ENCODE measurements around the gene RXFP2.

RXFP2 gene

DNA sequence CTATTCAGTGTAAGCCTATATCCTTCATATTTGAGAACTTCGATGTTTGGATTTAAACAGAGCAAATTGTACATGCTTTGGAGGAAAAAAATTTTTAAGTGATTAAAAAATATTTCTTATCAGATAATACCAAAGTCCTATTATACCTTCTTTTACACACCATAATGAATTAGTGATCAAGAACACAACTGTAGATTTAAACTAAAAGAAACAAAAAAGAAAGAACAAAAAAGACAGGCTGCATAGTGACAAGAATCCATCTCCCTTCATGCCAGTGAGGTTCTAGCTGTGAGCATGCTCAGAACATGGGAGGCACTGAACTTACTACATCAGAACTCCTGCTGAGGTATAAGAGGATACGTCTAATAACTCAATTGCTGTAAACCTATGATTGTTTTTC is at the start of gene RXFP2:
TSS of gene RXFP2 (plus strand) at position 301 of the 400 bp plus-strand sequence. CDS start at position 388, 87 bp downstream.
- DNase-seq, result no peak

- DNase-seq, result no peak
Measured at GRCh38 chr13:31697290-31697689, 42.0 kb upstream of the RXFP2 start.

DNA sequence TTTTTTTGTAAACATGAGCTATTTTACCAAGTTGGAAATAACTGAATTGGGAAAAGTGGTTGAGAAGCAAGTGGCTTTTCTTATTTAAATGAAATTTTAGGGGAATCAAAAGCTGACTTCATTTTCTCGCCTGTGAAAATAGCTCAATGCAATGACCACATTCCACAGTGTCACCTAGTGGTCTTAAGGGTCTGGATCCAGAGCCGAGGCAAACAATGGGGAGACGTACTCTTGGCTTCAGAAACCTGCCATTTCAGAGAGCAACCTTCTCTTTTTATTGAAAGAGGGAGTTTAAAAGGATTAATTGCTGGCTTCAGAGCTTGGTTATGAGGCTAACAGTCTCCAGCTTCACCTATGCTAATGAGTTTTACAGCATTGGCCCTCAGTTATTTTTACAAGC is 39.7 kb upstream of the RXFP2 start:
- no peak for DNase-seq

GRCh38 chr13:31703780-31704179 is 35.5 kb upstream of the RXFP2 start:
- DNase-seq, result no peak

GRCh38 chr13:31706105-31706504 is 33.2 kb upstream of the RXFP2 start:
- no peak for DNase-seq

- DNase-seq, result no peak
Measured at GRCh38 chr13:31717583-31717982, 21.7 kb upstream of the RXFP2 start.

DNA sequence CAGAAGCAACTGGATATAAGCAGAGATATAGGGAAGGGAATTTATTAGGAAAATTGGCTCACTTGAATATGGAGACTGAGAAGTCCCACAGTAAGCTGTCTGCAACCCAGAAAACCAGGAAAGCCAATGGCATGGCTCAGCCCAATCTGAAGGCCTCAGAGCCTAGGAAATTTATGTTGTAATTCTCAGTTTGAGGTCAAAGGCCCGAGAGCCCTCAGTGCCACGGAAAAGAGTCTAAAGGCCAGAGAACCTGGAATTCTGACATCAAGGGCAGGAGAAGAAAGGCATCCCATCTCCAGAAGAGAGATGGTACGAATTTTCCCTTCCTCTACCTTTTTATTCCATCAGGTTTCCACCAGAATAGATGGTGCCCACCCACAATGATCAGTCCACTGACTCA is 20.1 kb upstream of the RXFP2 start:
- DNase-seq, result no peak

GRCh38 chr13:31722673-31723072 is 16.7 kb upstream of the RXFP2 start:
- DNase-seq, result no peak

GRCh38 chr13:31725841-31726240 is 13.5 kb upstream of the RXFP2 start:
- peak; percentile 67 for DNase-seq

DNA sequence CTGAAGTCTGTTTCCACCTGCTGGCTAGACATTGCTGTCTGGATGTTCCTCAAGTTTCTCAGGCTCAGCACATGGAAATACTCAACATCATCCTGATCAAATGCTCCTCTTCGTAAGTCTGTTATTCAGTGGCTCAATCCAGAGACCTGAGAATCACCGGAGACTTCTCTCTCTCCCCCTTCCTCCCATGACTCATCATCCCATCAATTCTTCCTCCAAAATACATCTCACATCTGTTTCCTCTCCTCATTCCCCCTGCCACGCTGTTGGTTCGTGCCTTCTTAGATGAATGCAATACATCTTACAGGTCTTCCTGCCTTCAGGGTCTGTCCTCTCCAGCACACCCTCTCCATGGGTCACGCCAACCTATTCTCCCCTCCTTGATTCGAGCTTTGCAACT is 7.4 kb upstream of the RXFP2 start:
- DNase-seq, result no peak

DNA sequence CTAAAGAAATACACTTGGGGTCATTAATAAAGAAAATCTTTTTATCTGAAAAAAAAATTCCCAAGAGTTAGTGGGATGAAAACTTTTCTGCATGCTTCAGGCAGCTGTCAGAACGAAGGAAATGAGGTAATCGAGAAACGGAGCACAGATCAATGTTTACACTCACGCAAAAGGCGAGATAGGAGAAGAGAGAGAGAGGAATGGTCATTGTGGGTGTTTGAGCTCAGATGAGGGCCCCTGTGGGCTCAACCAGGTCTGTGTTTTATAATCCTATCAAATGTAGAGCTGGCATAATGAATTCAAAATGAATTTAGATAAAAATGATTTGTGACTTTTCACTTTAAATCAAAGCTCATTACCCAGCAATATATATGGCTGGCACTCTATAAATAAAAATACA is 6.3 kb upstream of the RXFP2 start:
- DNase-seq, result no peak

GRCh38 chr13:31733647-31734046 is 5.7 kb upstream of the RXFP2 start:
- no peak for DNase-seq

DNA sequence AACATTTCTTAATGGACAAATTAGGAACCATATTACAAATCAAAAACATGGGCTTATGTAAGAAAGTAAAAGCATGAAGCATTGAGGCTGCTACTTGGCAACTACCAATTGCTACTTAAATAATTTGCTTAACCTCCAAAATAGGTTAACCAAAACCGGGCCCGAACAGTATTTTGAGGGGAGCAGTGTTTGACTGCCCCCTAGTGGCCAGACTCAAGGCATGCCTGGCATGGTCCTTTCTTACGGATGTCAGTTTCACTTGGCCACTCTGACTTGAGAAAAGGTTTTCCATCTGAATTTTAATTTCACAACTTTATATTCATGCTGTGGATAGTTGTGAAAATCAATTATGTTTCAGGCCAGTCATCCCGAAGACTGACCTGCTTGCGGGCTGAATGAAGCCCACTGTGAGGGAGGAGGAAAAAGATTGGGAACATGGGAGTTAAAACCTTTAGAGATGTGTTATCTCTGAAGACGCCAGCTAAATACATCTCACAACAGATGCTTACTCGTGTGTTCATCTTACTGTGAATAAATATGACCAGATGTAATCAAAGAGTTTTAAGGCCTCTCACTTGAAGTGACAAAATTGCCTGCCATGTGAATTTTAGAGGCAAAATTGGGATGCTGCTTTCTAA is 2.9 kb downstream of the RXFP2 start:
- peak; percentile 58 for DNase-seq

- no peak for DNase-seq
Measured at GRCh38 chr13:31747291-31747690, 8.0 kb downstream of the RXFP2 start.

DNA sequence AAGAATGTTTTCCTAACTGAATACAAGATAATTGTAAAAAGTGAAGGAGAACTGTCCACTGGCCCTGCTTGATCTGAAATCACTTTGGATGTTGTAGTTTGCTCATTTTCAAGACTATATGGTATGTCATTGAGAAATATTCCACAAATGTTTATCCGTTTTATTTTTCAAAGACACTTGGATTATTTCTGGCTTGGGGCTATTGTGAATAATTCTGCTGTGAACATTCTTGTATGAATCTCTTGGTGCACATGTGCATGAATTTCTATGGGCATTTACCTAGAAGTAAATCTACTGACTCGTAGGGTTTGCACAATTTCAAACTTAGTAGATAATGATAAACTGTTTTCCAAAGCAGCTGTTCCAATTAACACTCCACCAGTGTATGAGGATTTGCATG is 8.6 kb downstream of the RXFP2 start:
- no peak for DNase-seq

DNA sequence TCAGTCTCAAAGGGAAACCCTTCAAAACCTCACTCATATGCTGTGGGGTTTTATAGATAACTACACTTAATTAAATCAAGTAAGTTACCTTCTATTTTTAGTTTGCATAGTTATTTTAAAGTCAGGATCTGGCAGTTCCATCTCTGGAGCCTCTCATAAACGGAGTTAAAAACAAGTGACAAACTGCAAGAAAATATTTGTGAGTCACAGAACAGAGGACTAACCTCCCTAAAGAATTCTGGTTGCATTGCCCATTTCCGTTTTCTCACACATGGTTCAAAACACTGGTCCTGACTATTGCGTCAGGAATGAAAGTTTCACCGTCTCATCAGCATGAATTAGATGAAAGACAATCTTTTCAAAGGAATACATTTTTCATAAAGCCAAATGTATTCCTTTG is 10.6 kb downstream of the RXFP2 start:
- peak; percentile 97 for DNase-seq

GRCh38 chr13:31755211-31755610 is 15.9 kb downstream of the RXFP2 start:
- no peak for DNase-seq

DNA sequence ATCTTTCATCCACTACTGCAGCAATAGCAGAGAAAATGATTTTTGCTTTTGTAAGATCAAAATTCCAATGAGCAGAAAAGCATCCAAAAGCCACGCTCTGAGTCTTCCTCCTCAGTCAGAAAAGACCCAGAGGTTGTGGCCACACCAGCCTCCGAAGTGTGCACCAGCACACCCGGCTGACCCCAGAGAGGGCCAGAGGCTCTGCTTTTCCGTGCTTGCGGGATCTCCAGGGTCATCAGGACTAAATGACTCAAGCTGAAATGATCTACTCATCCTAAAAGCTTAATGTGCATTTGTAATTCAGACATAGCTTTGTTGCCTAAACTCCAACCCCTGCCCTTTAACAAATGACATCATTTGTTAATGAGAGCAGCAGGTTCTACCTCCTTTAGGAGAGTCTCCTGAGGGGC is 16.5 kb downstream of the RXFP2 start:
- DNase-seq, result peak; percentile 96

DNA sequence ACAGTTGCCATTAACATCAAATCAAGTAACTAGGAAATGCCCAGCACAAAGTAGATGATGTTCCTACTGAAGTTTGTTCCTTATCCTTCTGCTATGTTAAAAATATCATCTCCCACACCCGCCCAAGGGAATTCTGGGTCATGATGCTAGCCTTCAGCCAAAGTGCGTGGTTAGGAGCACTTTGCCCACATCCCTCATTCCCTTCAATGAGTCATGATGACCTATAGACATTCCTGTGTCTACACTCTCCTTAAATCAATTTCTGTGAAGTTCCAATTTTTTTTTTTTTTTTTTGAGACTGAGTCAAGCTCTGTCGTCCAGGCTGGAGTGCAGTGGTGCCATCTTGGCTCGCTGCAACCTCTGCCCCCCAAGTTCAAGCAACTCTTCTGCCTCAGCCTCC is 17.0 kb downstream of the RXFP2 start:
- DNase-seq, result peak; percentile 98

DNA sequence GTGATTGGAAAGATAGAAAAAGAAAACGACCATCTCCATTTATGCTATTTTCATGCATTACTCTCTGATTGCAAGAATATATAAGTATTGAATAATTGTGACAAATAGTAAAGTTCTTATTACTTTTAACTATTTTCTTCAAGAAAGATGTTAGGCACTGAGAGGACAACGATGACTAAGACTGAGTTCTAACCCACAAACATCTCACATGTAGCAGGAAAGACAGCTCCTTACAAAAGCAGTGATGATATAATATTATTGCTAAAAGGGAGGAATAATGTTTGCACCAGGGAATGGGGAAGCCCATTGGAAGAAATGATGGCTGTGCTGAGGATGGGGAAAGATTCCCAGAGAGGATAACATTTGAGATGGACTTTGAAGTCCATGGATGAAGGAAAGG is 22.6 kb downstream of the RXFP2 start:
- DNase-seq, result peak; percentile 58

DNA sequence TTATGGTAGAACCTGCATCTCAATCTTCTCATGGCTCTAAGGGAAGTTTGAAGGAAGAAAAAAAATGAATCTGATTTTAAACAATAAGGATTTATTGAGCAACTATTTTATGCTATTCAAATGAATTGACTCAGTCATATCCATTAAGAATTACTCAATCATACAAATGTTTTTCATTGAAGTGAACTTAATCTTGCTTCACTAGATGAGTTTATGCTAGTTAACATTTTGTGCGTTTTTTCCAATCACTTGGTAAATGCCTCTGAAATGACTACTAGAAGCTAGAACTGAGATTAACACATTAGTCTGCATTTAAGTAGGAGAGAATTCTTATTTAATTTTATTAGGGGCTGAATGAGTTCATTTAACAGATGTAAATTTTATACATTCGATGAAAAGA is 25.2 kb downstream of the RXFP2 start:
- DNase-seq, result peak; percentile 52

- DNase-seq, result peak; percentile 78
Measured at GRCh38 chr13:31765138-31765785, 25.9 kb downstream of the RXFP2 start.

DNA sequence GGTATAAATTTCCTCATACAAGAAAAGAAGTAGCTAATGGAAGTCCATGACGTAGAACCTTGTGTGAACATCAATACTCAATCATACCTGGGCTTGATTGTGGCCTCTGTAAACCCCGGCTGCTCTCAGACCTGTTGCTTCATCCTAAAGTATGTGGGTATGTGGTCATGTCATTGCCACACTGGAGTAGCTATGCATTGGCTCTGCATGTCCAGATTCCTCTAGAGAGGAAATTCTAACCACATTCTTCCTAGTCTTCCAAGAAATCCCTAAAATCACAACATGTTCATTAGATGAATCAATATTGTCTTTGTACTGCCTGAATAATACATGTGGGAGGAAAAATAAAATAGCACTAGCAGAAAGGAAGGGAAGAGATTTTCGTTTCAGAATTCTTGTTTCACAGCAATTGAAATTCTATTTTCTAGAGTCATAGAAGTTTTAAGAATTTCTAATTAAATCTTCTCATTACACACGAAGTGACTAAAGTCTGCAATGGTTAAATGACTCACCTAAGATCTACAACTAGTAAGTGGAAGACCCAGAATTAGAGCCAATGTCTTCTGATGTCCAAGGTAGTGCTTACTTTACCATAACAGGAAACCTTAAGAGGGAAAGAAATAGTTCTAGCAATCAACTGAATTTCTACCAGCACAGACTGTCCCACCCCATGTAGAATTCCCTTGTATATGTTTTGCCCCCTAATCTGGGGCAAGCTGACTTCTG is 28.0 kb downstream of the RXFP2 start:
- DNase-seq, result peak; percentile 93

DNA sequence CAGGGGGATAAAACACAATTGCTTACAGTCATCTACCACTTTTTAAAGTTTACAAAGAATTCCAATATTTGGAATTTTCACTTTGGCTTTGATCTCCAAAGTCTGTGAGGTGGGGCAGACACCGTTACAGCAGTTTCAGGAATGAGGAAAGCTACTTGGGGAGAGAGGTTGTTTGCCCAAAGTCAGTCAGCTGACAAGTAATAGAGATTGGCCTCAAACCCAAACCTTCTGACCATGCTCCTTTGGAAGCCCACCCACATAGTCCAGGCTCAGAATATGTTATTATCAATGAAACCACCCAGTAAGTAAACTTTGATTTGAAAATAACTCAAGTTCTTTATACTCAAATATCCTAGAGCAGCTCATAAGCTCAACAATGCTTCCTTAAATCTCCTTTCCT is 29.0 kb downstream of the RXFP2 start:
- no peak for DNase-seq
